Peyer's patch (tissue), 4 donors: ENCODE data around the gene ERC2.

Experiments
- POLR2A ChIP-seq, 2 donors: fragments of 450-650 bp; IDR thresholded peaks; one replicate each; pipeline ENCODE4 v1.5.1; 2017; ENCODE audit warnings: antibody characterized with exemption in 2 of 2, mild to moderate bottlenecking in 2 of 2, moderate library complexity in 2 of 2
- TF ChIP-seq, protein P1 (sequence below), 6 experiments: fragments of 450-650 bp in 4 of 6; fragments of 200-600 bp in 2 of 6; sonication (generic) in 1 of 6; IDR thresholded peaks; one replicate each; pipeline ENCODE4 v1.5.1; 2017 to 2019; ENCODE audit warnings: antibody characterized with exemption in 6 of 6, mild to moderate bottlenecking in 3 of 6, moderate library complexity in 1 of 6

GRCh38 chr3:55497250-55497649 lies 971.0 kb downstream of the ERC2 start:
- TF ChIP-seq, protein P1, sequence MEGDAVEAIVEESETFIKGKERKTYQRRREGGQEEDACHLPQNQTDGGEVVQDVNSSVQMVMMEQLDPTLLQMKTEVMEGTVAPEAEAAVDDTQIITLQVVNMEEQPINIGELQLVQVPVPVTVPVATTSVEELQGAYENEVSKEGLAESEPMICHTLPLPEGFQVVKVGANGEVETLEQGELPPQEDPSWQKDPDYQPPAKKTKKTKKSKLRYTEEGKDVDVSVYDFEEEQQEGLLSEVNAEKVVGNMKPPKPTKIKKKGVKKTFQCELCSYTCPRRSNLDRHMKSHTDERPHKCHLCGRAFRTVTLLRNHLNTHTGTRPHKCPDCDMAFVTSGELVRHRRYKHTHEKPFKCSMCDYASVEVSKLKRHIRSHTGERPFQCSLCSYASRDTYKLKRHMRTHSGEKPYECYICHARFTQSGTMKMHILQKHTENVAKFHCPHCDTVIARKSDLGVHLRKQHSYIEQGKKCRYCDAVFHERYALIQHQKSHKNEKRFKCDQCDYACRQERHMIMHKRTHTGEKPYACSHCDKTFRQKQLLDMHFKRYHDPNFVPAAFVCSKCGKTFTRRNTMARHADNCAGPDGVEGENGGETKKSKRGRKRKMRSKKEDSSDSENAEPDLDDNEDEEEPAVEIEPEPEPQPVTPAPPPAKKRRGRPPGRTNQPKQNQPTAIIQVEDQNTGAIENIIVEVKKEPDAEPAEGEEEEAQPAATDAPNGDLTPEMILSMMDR (IDR thresholded peaks at IDR 0.05): no peak
- no peak for TF ChIP-seq POLR2A (IDR thresholded peaks at IDR 0.05)
